Cardiac muscle cell (in vitro differentiated cells and primary cell): Measurements from ENCODE around the gene GNAT3. TPM values are rescaled to one million over a fixed set of nuclear protein-coding genes. Genes with fewer than 3 reads are reported as not detected.

ENCODE experiments used
- DNase-seq, 2 donors: peaks; one replicate each; pipeline versions ENCODE4 v3.0.0 to v3.0.0-alpha.2; 2010 to 2017; ENCODE audit warnings: low read depth in 1 of 2, low spot score in 1 of 2
- H3K27ac ChIP-seq: fragments of 200-600 bp; sonication (generic); 2 replicates; pipeline ENCODE4 v1.5.1; 2016
- H3K27me3 ChIP-seq: fragments of 200-600 bp; sonication (generic); 2 replicates; pipeline ENCODE4 v1.6.0; 2016; ENCODE audit warnings: control low read depth
- H3K36me3 ChIP-seq: fragments of 200-600 bp; sonication (generic); 2 replicates; pipeline ENCODE4 v1.5.1; 2016; ENCODE audit warnings: control low read depth
- H3K4me1 ChIP-seq: fragments of 200-600 bp; sonication (generic); 2 replicates; pipeline ENCODE4 v1.8.1; 2017; ENCODE audit warnings: low read depth, mild to moderate bottlenecking, mixed run types
- H3K4me3 ChIP-seq: fragments of 200-600 bp; sonication (generic); 2 replicates; pipeline ENCODE4 v1.5.1; 2016; ENCODE audit warnings: mild to moderate bottlenecking
- H3K9me3 ChIP-seq: fragments of 200-600 bp; sonication (generic); 2 replicates; pipeline ENCODE4 v1.5.1; 2017; ENCODE audit warnings: low read depth, mild to moderate bottlenecking, control low read depth
- polyA plus RNA-seq: library from polyadenylated mRNA; unstranded; fragments of >200 nt; fragmentation: Nextera tagmentation; extraction: Ambion mirVana; gene quantifications from 2 replicates; pipeline ENCODE4 v1.2.1, GENCODE V29; 2016
- total RNA-seq: library from RNA; depleted of rRNA; stranded (reverse); fragments of >200 nt; gene quantifications from 2 replicates; pipeline ENCODE4 v1.2.3, GENCODE V29; 2016
- TF ChIP-seq, protein P1 (sequence below): IDR thresholded peaks from 2 replicates; pipeline ENCODE4 v1.5.1; 2012; ENCODE audit warnings: low read depth, mild to moderate bottlenecking, low read length

Gene GNAT3
- total and polyA plus RNA-seq, 2 experiments from 2014 or later: not detected

DNA sequence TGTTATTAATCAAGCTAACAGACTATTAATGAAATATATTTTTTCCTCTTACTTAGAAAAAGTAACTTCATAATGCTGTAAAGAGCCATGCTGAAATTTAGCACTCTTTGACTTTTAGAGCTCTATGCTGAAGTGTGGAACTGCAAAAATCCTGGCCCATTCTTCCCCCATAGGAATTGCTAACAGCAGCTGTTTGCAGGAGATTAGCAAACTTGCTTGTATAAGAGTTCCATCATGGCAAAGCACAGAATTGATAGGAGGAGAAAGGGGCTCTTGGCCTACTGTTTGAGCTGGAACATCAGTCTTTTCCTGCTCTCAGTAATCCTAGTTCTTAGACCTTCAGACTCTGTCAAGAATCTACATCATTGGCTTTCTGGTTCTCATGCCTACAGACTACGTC is 18.3 kb upstream of the GNAT3 start:
- no peak for DNase-seq
- Histone ChIP-seq H3K4me3 (no peak overlapping the region), H3K4me1 (no peaks in the 10 kb centered on the region), H3K9me3 (no peaks in the 10 kb centered on the region), H3K27ac (no peak overlapping the region), H3K36me3 (no peaks in the 10 kb centered on the region), H3K27me3 (no peaks in the 10 kb centered on the region)
- TF ChIP-seq, protein P1, sequence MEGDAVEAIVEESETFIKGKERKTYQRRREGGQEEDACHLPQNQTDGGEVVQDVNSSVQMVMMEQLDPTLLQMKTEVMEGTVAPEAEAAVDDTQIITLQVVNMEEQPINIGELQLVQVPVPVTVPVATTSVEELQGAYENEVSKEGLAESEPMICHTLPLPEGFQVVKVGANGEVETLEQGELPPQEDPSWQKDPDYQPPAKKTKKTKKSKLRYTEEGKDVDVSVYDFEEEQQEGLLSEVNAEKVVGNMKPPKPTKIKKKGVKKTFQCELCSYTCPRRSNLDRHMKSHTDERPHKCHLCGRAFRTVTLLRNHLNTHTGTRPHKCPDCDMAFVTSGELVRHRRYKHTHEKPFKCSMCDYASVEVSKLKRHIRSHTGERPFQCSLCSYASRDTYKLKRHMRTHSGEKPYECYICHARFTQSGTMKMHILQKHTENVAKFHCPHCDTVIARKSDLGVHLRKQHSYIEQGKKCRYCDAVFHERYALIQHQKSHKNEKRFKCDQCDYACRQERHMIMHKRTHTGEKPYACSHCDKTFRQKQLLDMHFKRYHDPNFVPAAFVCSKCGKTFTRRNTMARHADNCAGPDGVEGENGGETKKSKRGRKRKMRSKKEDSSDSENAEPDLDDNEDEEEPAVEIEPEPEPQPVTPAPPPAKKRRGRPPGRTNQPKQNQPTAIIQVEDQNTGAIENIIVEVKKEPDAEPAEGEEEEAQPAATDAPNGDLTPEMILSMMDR: no peak

DNA sequence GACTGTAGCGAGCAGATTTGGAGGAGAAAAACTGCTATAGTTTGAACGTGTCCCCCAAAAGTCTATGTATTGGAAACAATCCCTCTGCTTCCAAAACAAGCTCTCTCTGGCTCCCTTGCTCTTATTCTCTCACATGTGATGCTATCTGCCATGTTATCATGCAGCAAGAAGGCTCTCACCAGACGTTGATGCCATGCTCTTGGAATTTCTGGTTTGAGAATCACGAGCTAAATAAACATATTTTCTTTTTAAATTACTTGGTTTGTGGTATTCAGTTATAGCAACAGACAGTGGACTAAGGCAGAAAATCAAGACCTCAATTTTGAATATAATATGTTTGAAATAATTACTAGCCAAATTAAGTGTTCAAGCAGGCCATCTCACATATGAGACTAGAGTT is 17.5 kb upstream of the GNAT3 start:
- H3K27ac ChIP-seq: no peak overlapping the region

GRCh38 chr7:80528689-80529088 is 16.8 kb upstream of the GNAT3 start:
- TF ChIP-seq, protein P1: no peak
- Histone ChIP-seq H3K9me3 (no peaks in the 10 kb centered on the region), H3K27me3 (no peaks in the 10 kb centered on the region), H3K27ac (no peak overlapping the region), H3K4me3 (no peak overlapping the region), H3K4me1 (no peaks in the 10 kb centered on the region), H3K36me3 (no peaks in the 10 kb centered on the region)
- DNase-seq: no peak

More for the DNA sequence above, 17.5 kb upstream of the GNAT3 start:
- no peak for DNase-seq
- no peaks in the 10 kb centered on the region for H3K27me3 ChIP-seq
- H3K9me3 ChIP-seq: no peaks in the 10 kb centered on the region
- no peak overlapping the region for H3K4me3 ChIP-seq
- H3K36me3 ChIP-seq: no peaks in the 10 kb centered on the region
- H3K4me1 ChIP-seq: no peaks in the 10 kb centered on the region
- TF ChIP-seq, protein P1: no peak

DNA sequence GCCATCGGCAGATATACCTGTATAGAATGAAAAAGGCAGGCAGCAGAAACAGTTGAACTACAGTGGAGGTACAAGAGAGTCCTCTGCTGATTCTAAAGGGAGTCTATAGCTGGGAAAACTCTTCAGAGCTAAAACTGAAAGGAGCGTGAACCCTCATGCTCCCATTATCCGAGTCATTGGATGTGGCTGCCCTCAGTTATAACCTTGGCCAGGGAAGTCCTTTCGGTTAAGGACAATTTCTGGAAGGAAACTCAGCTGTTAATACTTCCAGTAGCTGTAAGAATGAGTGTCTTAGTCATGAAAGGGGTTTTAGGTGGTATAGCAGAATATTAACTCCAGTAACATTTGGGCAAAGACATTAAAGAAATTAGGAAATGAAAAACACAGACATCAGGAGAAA is 14.6 kb upstream of the GNAT3 start:
- Histone ChIP-seq H3K4me1 (no peaks in the 10 kb centered on the region), H3K4me3 (no peak overlapping the region), H3K27ac (no peak overlapping the region), H3K27me3 (no peaks in the 10 kb centered on the region), H3K9me3 (no peaks in the 10 kb centered on the region), H3K36me3 (no peaks in the 10 kb centered on the region)
- DNase-seq: no peak
- TF ChIP-seq, protein P1: no peak

DNA sequence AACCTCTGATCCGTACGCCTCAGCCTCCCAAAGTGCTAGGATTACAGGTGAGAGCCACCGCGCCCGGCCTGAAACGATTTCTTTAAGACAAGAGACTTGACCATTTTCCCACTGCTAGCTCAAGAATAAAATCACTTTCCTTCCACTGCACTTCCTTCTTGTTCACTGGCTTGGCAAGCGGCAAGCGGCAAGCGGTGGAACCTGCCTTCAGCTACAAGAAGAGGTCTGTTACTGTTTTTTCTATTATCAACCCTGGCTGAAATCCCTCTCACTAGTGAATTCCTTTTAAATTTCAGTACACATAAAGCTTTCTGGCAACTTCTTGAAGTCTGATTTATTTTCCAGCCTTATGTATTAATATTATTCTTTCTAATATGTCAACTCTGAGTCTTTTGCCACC is 12.8 kb upstream of the GNAT3 start:
- no peak for DNase-seq
- no peak overlapping the region for H3K27ac ChIP-seq
- no peaks in the 10 kb centered on the region for H3K36me3 ChIP-seq
- no peaks in the 10 kb centered on the region for H3K9me3 ChIP-seq
- no peak overlapping the region for H3K4me3 ChIP-seq
- no peaks in the 10 kb centered on the region for H3K4me1 ChIP-seq
- no peaks in the 10 kb centered on the region for H3K27me3 ChIP-seq
- TF ChIP-seq, protein P1: no peak

- Histone ChIP-seq H3K27me3 (no peaks in the 10 kb centered on the region), H3K36me3 (no peaks in the 10 kb centered on the region), H3K9me3 (no peaks in the 10 kb centered on the region), H3K4me1 (peaks cover 10% of the 10 kb centered on the region), H3K27ac (no peak overlapping the region), H3K4me3 (no peak overlapping the region)
- TF ChIP-seq, protein P1: no peak
- no peak for DNase-seq
Measured at GRCh38 chr7:80521809-80522208, 9.9 kb upstream of the GNAT3 start.
